Bronchial epithelial cell (primary cell): Measurements from ENCODE around the gene TICAM2. TPM values are rescaled to one million over a fixed set of nuclear protein-coding genes. Genes with fewer than 3 reads are reported as not detected.

ENCODE experiments used
- DNase-seq: peaks from one replicate; pipeline ENCODE4 v3.0.0-alpha.2; 2010; ENCODE audit warnings: low read depth
- FAIRE-seq: peaks from 2 replicates; lab custom pipeline; 2011; peaks lifted over from hg19 to GRCh38; lab: Jason Lieb, UNC
- H3K27me3 ChIP-seq: 2 replicates; pipeline ENCODE4 v1.5.1; 2011; ENCODE audit warnings: low read length; ENCODE audit not compliant: control insufficient read depth, insufficient read depth
- H3K36me3 ChIP-seq: 2 replicates; pipeline ENCODE4 v1.5.1; 2011; ENCODE audit warnings: low read length; ENCODE audit not compliant: control insufficient read depth, insufficient read depth
- H3K4me3 ChIP-seq: 2 replicates; pipeline ENCODE4 v1.5.1; 2011; ENCODE audit warnings: mild to moderate bottlenecking, low read depth, low read length, control low read depth
- CTCF ChIP-seq: IDR thresholded peaks from 2 replicates; pipeline ENCODE4 v1.5.1; 2011; ENCODE audit warnings: mild to moderate bottlenecking, moderate library complexity, low read length, control low read depth, inconsistent platforms; ENCODE audit not compliant: insufficient read depth, severe bottlenecking
- total RNA-seq: library from RNA; depleted of rRNA; stranded (reverse); fragments of >200 nt; gene quantifications from 2 replicates; pipeline ENCODE4 v1.2.1, GENCODE V29; 2014

TICAM2 gene
- total RNA-seq, 1 donor from 2014 or later = 0.26 TPM

DNA sequence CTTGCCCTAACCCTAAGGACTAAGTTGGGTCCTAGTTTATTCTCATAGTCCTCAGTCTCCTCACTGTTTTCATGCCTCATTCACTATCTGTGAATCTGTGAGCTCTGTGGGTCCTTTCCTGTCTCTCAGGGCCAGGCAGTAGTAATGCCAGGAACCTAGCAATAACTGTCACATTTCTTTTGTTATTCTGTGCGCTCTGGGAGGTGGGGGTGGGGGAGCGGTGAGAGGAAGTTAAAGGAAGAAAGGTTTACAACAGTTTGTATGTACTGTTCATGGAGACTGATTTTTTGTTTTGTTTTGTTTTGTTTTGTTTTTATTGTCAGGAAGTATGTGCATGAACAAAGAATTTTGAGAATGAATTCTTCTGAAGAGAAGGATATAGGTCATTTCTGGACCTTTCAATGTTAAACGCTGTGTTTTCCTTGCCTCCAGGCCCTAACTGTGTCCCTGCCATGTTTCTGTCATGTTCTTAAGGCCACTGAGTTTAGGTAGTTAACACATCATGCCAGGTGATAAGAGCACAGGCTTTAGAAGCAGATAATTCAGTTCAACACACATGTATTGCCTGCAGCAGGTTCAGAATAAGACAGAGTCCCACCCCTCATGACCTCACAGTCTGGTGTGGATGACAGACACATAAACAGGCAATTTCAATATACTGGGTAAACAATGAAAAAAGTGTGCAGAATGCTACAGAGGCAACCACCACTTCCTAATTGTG, 44.5 kb downstream of the TICAM2 start:
- FAIRE-seq (no peak), DNase-seq (peak; percentile 44)
- Histone ChIP-seq H3K4me3 (no peak overlapping the region), H3K27me3 (no peaks in the 10 kb centered on the region), H3K36me3 (no peaks in the 10 kb centered on the region)
- no peak for TF ChIP-seq CTCF

GRCh38 chr5:115556276-115556675, 46.0 kb downstream of the TICAM2 start:
- H3K27me3 ChIP-seq = no peaks in the 10 kb centered on the region

DNA sequence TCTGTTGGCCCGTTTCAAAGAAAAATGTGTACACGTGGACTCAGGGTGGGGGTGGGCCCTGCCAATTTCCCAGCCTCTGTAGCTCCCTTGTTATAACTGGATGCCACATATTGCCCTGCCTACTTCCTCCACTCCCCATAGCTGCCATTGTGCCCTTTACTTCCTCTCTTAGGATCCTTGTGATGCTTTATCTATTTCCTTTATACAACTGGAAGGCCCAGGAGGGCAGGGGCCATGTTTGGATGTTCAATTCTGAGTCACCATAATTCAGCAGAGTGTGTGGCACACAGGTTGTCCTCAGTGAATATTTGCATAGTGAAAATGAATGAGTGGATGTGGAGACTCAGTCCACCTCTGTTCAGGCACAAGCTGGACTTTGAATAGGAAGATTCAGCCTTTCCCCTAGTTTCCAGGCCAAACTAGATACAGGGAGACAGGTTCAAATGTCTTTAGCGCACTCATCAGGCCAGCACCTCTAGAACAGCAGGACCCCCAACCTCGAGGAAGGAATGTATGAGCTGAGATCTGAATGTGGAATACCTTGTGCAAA, 47.1 kb downstream of the TICAM2 start:
- no peaks in the 10 kb centered on the region for H3K27me3 ChIP-seq
- no peaks in the 10 kb centered on the region for H3K36me3 ChIP-seq
- no peak for TF ChIP-seq CTCF
- FAIRE-seq = no peak
- H3K4me3 ChIP-seq = no peak overlapping the region
- DNase-seq = no peak

More at GRCh38 chr5:115556276-115556675, 46.0 kb downstream of the TICAM2 start:
- no peak for FAIRE-seq
- DNase-seq = no peak
- H3K36me3 ChIP-seq = no peaks in the 10 kb centered on the region
- no peak for TF ChIP-seq CTCF
- no peak overlapping the region for H3K4me3 ChIP-seq

DNA sequence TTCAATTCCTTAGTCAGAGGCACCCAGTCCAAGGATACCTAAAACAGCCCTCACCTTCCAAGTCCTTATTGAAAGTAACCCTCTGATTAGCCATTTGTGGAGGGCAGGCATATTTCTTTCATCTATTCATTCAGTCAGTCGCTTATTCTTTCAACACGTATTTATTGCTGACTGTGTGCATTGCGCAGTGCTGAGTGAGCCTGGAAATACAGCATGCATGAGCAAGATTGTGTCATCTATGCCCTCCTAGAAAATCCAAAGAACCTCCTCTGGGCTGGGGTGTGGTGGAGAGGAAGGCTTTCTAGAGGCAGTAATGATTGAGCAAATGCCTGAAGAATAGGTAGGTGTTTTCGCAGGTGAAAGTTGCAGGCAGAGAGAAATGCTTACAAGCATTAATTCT, 49.2 kb downstream of the TICAM2 start:
- Histone ChIP-seq H3K36me3 (no peaks in the 10 kb centered on the region), H3K27me3 (no peaks in the 10 kb centered on the region), H3K4me3 (no peak overlapping the region)
- FAIRE-seq (no peak), DNase-seq (peak; percentile 85)
- TF ChIP-seq CTCF = no peak

GRCh38 chr5:115551415-115551814, 50.9 kb downstream of the TICAM2 start:
- no peak for FAIRE-seq
- H3K27me3 ChIP-seq = no peaks in the 10 kb centered on the region
- no peaks in the 10 kb centered on the region for H3K36me3 ChIP-seq
- no peak overlapping the region for H3K4me3 ChIP-seq
- TF ChIP-seq CTCF = no peak
- peak; percentile 73 for DNase-seq
